B cell (primary cell): ENCODE data around the gene CFAP74.

Experiments
- CTCF ChIP-seq: fragments of 200-600 bp; IDR thresholded peaks from one replicate; pipeline ENCODE4 v1.8.0; 2022; ENCODE audit warnings: antibody characterized with exemption, mild to moderate bottlenecking
- EZH2 ChIP-seq: IDR thresholded peaks from 2 replicates; pipeline ENCODE4 v1.6.1; 2012; ENCODE audit warnings: borderline replicate concordance, low read depth, mild to moderate bottlenecking, moderate library complexity, low read length; ENCODE audit not compliant: insufficient read depth, poor library complexity, severe bottlenecking

GRCh38 chr1:2000850-2001249 is 2.7 kb downstream of the CFAP74 start:
- TF ChIP-seq CTCF (no peak), EZH2 (no peak)
